IPS DF 6.9 (cell line): ENCODE results near the gene BBS7.

ENCODE experiments used
- DNase-seq: peaks from one replicate; pipeline ENCODE4 v3.0.0-alpha.2; 2013; ENCODE audit warnings: low read depth, low spot score
- H3K27ac ChIP-seq: one replicate; pipeline ENCODE4 v1.5.1; 2013; ENCODE audit warnings: low read length, control low read depth
- H3K27me3 ChIP-seq: 2 replicates; pipeline ENCODE4 v1.6.1; 2013; ENCODE audit warnings: mild to moderate bottlenecking, low read length; ENCODE audit not compliant: control insufficient read depth, insufficient read depth
- H3K36me3 ChIP-seq: 2 replicates; pipeline ENCODE4 v1.6.1; 2013; ENCODE audit warnings: low read length; ENCODE audit not compliant: control insufficient read depth, insufficient read depth
- H3K4me1 ChIP-seq: 2 replicates; pipeline ENCODE4 v1.6.1; 2013; ENCODE audit warnings: low read length; ENCODE audit not compliant: control insufficient read depth, insufficient read depth
- H3K4me3 ChIP-seq: 2 replicates; pipeline ENCODE4 v1.5.1; 2013; ENCODE audit warnings: mild to moderate bottlenecking, low read length
- H3K9me3 ChIP-seq: 2 replicates; pipeline ENCODE4 v1.6.1; 2013; ENCODE audit warnings: low read length, inconsistent platforms; ENCODE audit not compliant: control insufficient read depth, insufficient read depth
- WGBS: extraction: QIAGEN DNeasy Blood & Tissue Kit; methylation state at CpG from one replicate; pipeline ENCODE4 v1.1.7; 2013; ENCODE audit warnings: mixed read lengths, missing lambda C conversion rate; ENCODE audit not compliant: insufficient read length, insufficient coverage; 5-methylcytosine and 5-hydroxymethylcytosine counted together

The BBS7 gene

GRCh38 chr4:121794505-121795188, 75.6 kb downstream of the BBS7 start:
- no CpG with 5 or more reads among the region's 5 CpGs for WGBS
- DNase-seq = no peak

GRCh38 chr4:121792966-121793365, 77.3 kb downstream of the BBS7 start:
- Histone ChIP-seq H3K27ac (no peak overlapping the region), H3K36me3 (no peaks in the 10 kb centered on the region), H3K9me3 (no peaks in the 10 kb centered on the region), H3K4me3 (no peak overlapping the region), H3K27me3 (no peaks in the 10 kb centered on the region), H3K4me1 (peaks cover 3% of the 10 kb centered on the region; the same call in 1 of the 2 replicates)
- no peak for DNase-seq
- WGBS = no CpG with 5 or more reads among the region's 2 CpGs

More at GRCh38 chr4:121794505-121795188, 75.6 kb downstream of the BBS7 start:
- Histone ChIP-seq H3K4me3 (no peak overlapping the region), H3K4me1 (peaks cover 3% of the 10 kb centered on the region; the same call in 1 of the 2 replicates), H3K27me3 (no peaks in the 10 kb centered on the region), H3K27ac (no peak overlapping the region), H3K9me3 (no peaks in the 10 kb centered on the region), H3K36me3 (no peaks in the 10 kb centered on the region)

- Histone ChIP-seq H3K9me3 (no peaks in the 10 kb centered on the region), H3K27me3 (no peaks in the 10 kb centered on the region), H3K4me3 (no peak overlapping the region), H3K27ac (no peak overlapping the region), H3K36me3 (no peaks in the 10 kb centered on the region), H3K4me1 (peaks cover 3% of the 10 kb centered on the region; the same call in 1 of the 2 replicates)
- WGBS = no CpG with 5 or more reads among the region's 5 CpGs
- no peak for DNase-seq
These were observed 78.8 kb downstream of the BBS7 start for GRCh38 chr4:121791481-121791880.

- H3K27ac ChIP-seq = no peak overlapping the region
- H3K4me1 ChIP-seq = peaks cover 3% of the 10 kb centered on the region; the same call in 1 of the 2 replicates
- H3K9me3 ChIP-seq = no peaks in the 10 kb centered on the region
- no peaks in the 10 kb centered on the region for H3K36me3 ChIP-seq
- no peak for DNase-seq
- no peaks in the 10 kb centered on the region for H3K27me3 ChIP-seq
- H3K4me3 ChIP-seq = no peak overlapping the region
These were observed 79.3 kb downstream of the BBS7 start for GRCh38 chr4:121790976-121791375.

DNA sequence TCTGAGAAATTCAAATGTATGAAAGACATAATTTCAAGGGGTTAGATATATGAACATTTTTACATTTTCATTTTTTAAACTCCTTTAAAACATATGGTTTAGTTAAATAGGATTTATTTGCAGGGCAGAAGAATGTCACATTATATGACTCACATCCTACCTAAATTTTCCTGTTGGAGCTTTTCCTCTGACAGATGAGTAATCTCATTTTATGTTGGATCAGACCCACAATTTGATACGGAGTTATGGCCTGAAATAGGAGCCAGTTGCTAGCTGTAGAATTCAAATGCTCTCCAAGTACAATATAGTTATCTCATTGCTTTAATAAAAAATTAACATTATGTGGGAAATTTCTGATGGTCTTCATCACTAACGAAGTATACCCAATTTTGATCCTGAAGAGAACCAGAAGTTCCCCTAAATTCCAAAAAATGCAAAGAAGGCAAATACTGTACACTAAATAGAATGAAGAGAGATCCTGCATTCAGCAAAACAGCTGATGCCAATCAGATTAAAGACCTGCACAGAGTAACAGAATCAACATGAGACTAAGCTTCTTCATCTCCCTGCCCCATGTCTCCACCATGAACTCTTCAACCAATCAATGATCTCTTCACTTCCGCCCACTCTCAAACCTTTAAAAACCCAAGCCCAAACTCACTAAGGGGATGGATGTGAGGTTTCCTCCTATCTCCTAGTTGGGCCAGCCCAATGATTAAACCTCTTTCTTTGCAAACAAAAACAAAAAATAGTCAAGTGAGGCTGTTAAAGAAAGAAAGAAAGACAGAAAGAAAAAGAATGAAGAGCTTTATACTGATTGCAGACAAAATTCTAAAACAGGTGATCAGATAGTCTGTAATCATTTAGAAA, 80.1 kb downstream of the BBS7 start:
- no peak for DNase-seq
- no peaks in the 10 kb centered on the region for H3K9me3 ChIP-seq
- H3K27me3 ChIP-seq = no peaks in the 10 kb centered on the region
- H3K27ac ChIP-seq = no peak overlapping the region
- H3K36me3 ChIP-seq = no peaks in the 10 kb centered on the region
- H3K4me3 ChIP-seq = no peak overlapping the region
- H3K4me1 ChIP-seq = peaks cover 2% of the 10 kb centered on the region; the same call in 1 of the 2 replicates
- WGBS = 100% methylated on average over 1 of the region's 3 CpGs

GRCh38 chr4:121789455-121789854, 80.8 kb downstream of the BBS7 start:
- peaks cover under 1% of the 10 kb centered on the region; the same call in 1 of the 2 replicates for H3K4me1 ChIP-seq
- H3K9me3 ChIP-seq = no peaks in the 10 kb centered on the region
- DNase-seq = no peak
- H3K27ac ChIP-seq = no peak overlapping the region
- no peaks in the 10 kb centered on the region for H3K36me3 ChIP-seq
- H3K27me3 ChIP-seq = no peaks in the 10 kb centered on the region
- H3K4me3 ChIP-seq = no peak overlapping the region
- WGBS = no CpG with 5 or more reads among the region's 1 CpG

GRCh38 chr4:121788896-121789295, 81.4 kb downstream of the BBS7 start:
- H3K4me3 ChIP-seq = no peak overlapping the region
- H3K36me3 ChIP-seq = no peaks in the 10 kb centered on the region
- WGBS = no CpG with 5 or more reads among the region's 2 CpGs
- H3K27me3 ChIP-seq = no peaks in the 10 kb centered on the region
- H3K4me1 ChIP-seq = no peaks in the 10 kb centered on the region
- H3K9me3 ChIP-seq = no peaks in the 10 kb centered on the region
- no peak overlapping the region for H3K27ac ChIP-seq
- DNase-seq = no peak

- Histone ChIP-seq H3K36me3 (no peaks in the 10 kb centered on the region), H3K9me3 (no peaks in the 10 kb centered on the region), H3K27ac (no peak overlapping the region), H3K27me3 (no peaks in the 10 kb centered on the region), H3K4me1 (no peaks in the 10 kb centered on the region), H3K4me3 (no peak overlapping the region)
- no peak for DNase-seq
- no CpG with 5 or more reads among the region's 2 CpGs for WGBS
These were observed 84.1 kb downstream of the BBS7 start for GRCh38 chr4:121786221-121786620.

- Histone ChIP-seq H3K27ac (no peak overlapping the region), H3K4me1 (no peaks in the 10 kb centered on the region), H3K36me3 (no peaks in the 10 kb centered on the region), H3K4me3 (no peak overlapping the region), H3K27me3 (no peaks in the 10 kb centered on the region), H3K9me3 (no peaks in the 10 kb centered on the region)
- DNase-seq = no peak
- no CpG with 5 or more reads among the region's 4 CpGs for WGBS
These were observed 84.8 kb downstream of the BBS7 start for GRCh38 chr4:121785479-121785878.

- no peaks in the 10 kb centered on the region for H3K9me3 ChIP-seq
- H3K4me1 ChIP-seq = no peaks in the 10 kb centered on the region
- no peaks in the 10 kb centered on the region for H3K27me3 ChIP-seq
- no peak overlapping the region for H3K4me3 ChIP-seq
- DNase-seq = no peak
- no peak overlapping the region for H3K27ac ChIP-seq
- WGBS = no CpG with 5 or more reads among the region's 2 CpGs
- H3K36me3 ChIP-seq = no peaks in the 10 kb centered on the region
These were observed 85.3 kb downstream of the BBS7 start for GRCh38 chr4:121784975-121785374.
